Measurements from ENCODE around the gene CNKSR2.

The CNKSR2 gene

GRCh38 chrX:21565025-21565424 is 190.8 kb downstream of the CNKSR2 start:
- no peak for DNase-seq (ENCODE audit: low spot score)

GRCh38 chrX:21574793-21575192 is 200.6 kb downstream of the CNKSR2 start:
- TF ChIP-seq CTCF (IDR thresholded peaks at IDR 0.05; ENCODE audit: extremely low read depth, insufficient read depth, missing control alignments), result no peak
- in situ Hi-C loops (cut with MboI; ENCODE audit: low pct_unique_long_range_greater_than_20kb, low sequenced_read_pairs, unreplicated experiment), result no loop called here
- DNase-seq (ENCODE audit: low spot score), result no peak

More at GRCh38 chrX:21565025-21565424, 190.8 kb downstream of the CNKSR2 start:
- no peak for TF ChIP-seq CTCF (IDR thresholded peaks at IDR 0.05; ENCODE audit: extremely low read depth, insufficient read depth, missing control alignments)
- in situ Hi-C loops (cut with MboI; ENCODE audit: low pct_unique_long_range_greater_than_20kb, low sequenced_read_pairs, unreplicated experiment), result no loop called here

- no peak for DNase-seq (ENCODE audit: low spot score)
- no peak for TF ChIP-seq CTCF (IDR thresholded peaks at IDR 0.05; ENCODE audit: extremely low read depth, insufficient read depth, missing control alignments)
- in situ Hi-C loops (cut with MboI; ENCODE audit: low pct_unique_long_range_greater_than_20kb, low sequenced_read_pairs, unreplicated experiment), result no loop called here
Observed at GRCh38 chrX:21581479-21581878, 207.3 kb downstream of the CNKSR2 start.

- in situ Hi-C loops (cut with MboI; ENCODE audit: low pct_unique_long_range_greater_than_20kb, low sequenced_read_pairs, unreplicated experiment), result no loop called here
- no peak for TF ChIP-seq CTCF (IDR thresholded peaks at IDR 0.05; ENCODE audit: extremely low read depth, insufficient read depth, missing control alignments)
- DNase-seq (ENCODE audit: low spot score), result no peak
Observed at GRCh38 chrX:21586001-21586400, 211.8 kb downstream of the CNKSR2 start.

GRCh38 chrX:21590012-21590776 is 216.0 kb downstream of the CNKSR2 start:
- DNase-seq (ENCODE audit: low spot score), result no peak
- TF ChIP-seq CTCF (IDR thresholded peaks at IDR 0.05; ENCODE audit: extremely low read depth, insufficient read depth, missing control alignments), result no peak
- in situ Hi-C loops (cut with MboI; ENCODE audit: low pct_unique_long_range_greater_than_20kb, low sequenced_read_pairs, unreplicated experiment), result no loop called here

- no peak for DNase-seq (ENCODE audit: low spot score)
- in situ Hi-C loops (cut with MboI; ENCODE audit: low pct_unique_long_range_greater_than_20kb, low sequenced_read_pairs, unreplicated experiment), result no loop called here
- no peak for TF ChIP-seq CTCF (IDR thresholded peaks at IDR 0.05; ENCODE audit: extremely low read depth, insufficient read depth, missing control alignments)
Observed at GRCh38 chrX:21606002-21606401, 231.8 kb downstream of the CNKSR2 start.
